Heart left ventricle (tissue), 13 donors: ENCODE results near the gene COPG2.

ENCODE experiments used
- POLR2A ChIP-seq, 2 donors: fragments of 450-650 bp; IDR thresholded peaks; one replicate each; pipeline ENCODE4 v1.6.1; 2017; ENCODE audit warnings: antibody characterized with exemption in 2 of 2, mild to moderate bottlenecking in 2 of 2, moderate library complexity in 2 of 2
- TF ChIP-seq, protein P1 (sequence below), 12 donors: fragments of 200-600 bp; sonication (generic) in 4 of 12; IDR thresholded peaks; one replicate each; pipeline versions ENCODE4 v1.5.0 to v1.8.0; 2018 to 2022; ENCODE audit warnings: antibody characterized with exemption in 12 of 12, mild to moderate bottlenecking in 5 of 12
- donor health status: ischemic (EF 13 %, LVEDD 7.1; RV severe dilation, severe dysfunction).
- donor health status: DM: no; HTN: yes; CAD: no.
- donor health status: DM: no; HTN: no; CAD: no.
- donor health status: ischemic (EF 25% LVEDD 6.9; RV normal size, moderate dysfunction).
- donor health status: ischemic (EF 25% LVEDD 5.7; RV mildly dilated, moderate dysfunction).
- donor health status: ischemic (EF 35%, LVEDD 5.7; RV mildly dilated, moderate dysfunction).
- donor health status: nonischemic (EF 11% LVEDD 7.7; RV severe dilation, severe dysfunction).
- donor health status: DM: yes; HTN: yes; CAD: no.
- donor health status: PGD.
- donor health status: ischemic (EF 29% LVEDD 5.4; RV normal size, mild dysfunction).
- donor health status: nonischemic (EF 23%, LVEDD 6.1; RV moderate dilation, normal function).

GRCh38 chr7:130672146-130672545 is 3.6 kb upstream of the COPG2 start:
- TF ChIP-seq, protein P1, sequence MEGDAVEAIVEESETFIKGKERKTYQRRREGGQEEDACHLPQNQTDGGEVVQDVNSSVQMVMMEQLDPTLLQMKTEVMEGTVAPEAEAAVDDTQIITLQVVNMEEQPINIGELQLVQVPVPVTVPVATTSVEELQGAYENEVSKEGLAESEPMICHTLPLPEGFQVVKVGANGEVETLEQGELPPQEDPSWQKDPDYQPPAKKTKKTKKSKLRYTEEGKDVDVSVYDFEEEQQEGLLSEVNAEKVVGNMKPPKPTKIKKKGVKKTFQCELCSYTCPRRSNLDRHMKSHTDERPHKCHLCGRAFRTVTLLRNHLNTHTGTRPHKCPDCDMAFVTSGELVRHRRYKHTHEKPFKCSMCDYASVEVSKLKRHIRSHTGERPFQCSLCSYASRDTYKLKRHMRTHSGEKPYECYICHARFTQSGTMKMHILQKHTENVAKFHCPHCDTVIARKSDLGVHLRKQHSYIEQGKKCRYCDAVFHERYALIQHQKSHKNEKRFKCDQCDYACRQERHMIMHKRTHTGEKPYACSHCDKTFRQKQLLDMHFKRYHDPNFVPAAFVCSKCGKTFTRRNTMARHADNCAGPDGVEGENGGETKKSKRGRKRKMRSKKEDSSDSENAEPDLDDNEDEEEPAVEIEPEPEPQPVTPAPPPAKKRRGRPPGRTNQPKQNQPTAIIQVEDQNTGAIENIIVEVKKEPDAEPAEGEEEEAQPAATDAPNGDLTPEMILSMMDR (IDR thresholded peaks at IDR 0.05), result no peak
- TF ChIP-seq POLR2A (IDR thresholded peaks at IDR 0.05), result no peak
